GM10847 (cell line): Measurements from ENCODE around the gene AGXT2.

Experiments used
- POLR2A ChIP-seq: IDR thresholded peaks from 2 replicates; pipeline ENCODE4 v1.6.1; 2011; ENCODE audit not compliant: insufficient read length; ENCODE audit errors: extremely low read depth

Gene AGXT2

DNA sequence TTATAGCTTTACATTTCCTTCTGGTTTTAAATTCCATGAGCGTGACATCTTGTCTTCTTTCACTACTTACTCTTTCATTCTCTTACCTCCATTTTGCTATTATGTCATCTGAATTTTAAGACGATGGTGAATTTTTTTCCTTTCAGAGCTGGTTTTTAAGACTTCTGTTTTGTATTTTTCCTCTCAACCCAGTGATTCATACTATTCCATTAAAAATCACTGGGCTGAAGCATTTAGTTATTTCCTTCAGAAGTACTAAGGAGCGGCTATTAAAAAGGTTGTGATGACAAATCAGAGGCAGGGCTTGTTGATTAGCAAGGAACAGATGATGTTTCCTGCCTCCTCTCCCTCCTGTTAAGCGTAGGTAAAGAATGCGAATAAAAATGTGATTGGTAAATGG, 16.5 kb downstream of the AGXT2 start:
- no peak for TF ChIP-seq POLR2A

GRCh38 chr5:35030426-35031100, 17.2 kb downstream of the AGXT2 start:
- no peak for TF ChIP-seq POLR2A

GRCh38 chr5:35029333-35029732, 18.4 kb downstream of the AGXT2 start:
- TF ChIP-seq POLR2A: no peak

DNA sequence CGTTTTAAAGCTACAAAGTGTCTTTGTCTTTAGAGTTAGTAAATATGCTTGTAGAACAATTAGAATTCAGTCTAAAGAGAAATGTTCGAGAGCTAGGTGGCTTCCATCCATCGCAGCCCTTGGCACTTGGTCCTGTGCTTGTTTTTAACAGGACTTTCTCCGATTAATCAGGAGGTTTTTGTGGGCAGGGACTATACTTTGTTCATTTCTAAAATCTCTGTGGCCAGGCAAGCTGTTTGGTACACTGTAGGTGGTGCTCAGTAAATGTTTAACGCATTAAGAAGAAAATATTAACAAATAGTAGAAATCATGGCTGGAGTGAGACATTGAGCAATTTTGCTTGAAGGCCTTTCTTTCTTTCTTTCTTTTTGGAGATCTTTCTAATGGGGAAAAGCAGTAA, 20.8 kb downstream of the AGXT2 start:
- no peak for TF ChIP-seq POLR2A

GRCh38 chr5:35026280-35026840, 21.4 kb downstream of the AGXT2 start:
- no peak for TF ChIP-seq POLR2A

- no peak for TF ChIP-seq POLR2A
Observed at GRCh38 chr5:35024911-35025510, 22.7 kb downstream of the AGXT2 start.

GRCh38 chr5:35023391-35024178, 24.2 kb downstream of the AGXT2 start:
- TF ChIP-seq POLR2A: no peak

GRCh38 chr5:35016174-35017051, 31.3 kb downstream of the AGXT2 start:
- TF ChIP-seq POLR2A: no peak

DNA sequence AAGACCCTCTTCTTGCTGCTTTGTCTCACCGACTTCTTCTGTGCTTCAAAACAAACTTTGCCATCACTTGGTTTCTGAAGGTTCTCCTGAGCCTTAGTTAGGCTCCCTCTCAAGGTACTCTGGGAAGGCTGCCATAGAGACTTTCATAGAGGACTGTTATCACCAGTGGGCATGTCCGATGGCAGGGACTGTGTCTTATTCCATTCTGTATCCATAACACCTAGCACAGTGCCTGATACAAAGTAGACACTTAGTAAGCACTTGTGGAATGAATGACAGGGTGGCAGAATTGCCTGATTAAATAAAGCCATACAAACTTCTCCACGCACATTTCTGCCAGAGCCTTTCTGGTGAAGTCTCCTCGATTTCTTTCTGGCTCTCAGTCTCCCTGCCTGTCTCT, 32.7 kb downstream of the AGXT2 start:
- TF ChIP-seq POLR2A: no peak

GRCh38 chr5:35012796-35013195, 35.0 kb downstream of the AGXT2 start:
- TF ChIP-seq POLR2A: no peak

DNA sequence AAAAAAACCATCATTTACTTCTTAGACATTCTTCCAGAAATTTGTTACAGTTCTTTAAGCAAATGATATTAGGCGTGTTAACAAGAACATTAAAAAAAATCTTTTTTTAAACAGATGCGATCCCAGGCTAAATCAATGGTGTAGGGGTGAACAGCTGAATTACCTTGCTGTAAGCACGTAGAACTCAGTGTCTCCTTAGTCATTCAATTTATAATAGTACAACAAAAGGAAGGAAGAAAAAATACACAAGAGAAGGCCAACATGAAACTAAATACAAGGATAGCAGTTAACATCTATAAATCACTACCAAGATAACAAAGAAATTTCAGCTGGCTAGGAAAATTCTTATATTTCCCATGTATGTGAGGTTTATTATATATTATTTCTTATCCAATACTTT, 35.4 kb downstream of the AGXT2 start:
- no peak for TF ChIP-seq POLR2A

GRCh38 chr5:35010676-35011075, 37.1 kb downstream of the AGXT2 start:
- TF ChIP-seq POLR2A: no peak

DNA sequence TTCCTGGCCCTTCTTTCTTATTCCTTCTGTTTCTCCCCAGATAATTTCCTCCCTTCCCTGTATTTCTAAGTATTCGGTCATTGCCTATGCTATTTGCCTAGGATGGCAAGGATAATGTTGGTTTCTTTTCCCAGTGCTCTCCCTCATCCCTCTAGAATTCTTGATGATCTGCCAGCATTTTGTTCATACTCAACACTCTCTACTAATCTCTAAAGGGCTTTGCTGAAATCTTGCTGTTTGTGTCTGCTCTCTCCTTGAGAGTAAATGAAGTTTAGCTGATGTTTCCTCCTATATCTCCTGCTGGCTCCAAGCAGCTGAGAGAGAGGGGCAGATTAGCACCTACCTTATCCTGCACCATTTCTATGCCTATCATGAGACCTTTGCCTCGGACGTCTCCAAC, 38.1 kb downstream of the AGXT2 start:
- no peak for TF ChIP-seq POLR2A

DNA sequence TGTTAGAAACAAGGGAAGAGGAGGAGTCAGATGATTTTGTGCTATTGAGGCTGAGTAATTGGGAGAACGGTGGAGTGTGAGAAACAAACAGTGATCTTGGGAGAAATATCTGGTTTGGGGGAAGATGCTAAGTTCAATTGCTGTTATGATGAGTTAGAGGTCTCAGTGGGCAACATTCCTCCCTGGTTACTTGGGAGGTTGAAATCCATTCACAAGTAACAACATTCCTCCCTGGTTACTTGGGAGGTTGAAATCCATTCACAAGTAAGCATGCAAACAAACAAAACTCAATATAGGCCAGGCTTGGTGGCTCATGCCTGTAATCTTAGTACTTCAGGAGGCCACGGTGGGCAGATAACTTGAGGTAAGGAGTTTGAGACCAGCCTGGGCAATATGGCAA, 38.7 kb downstream of the AGXT2 start:
- TF ChIP-seq POLR2A: no peak

DNA sequence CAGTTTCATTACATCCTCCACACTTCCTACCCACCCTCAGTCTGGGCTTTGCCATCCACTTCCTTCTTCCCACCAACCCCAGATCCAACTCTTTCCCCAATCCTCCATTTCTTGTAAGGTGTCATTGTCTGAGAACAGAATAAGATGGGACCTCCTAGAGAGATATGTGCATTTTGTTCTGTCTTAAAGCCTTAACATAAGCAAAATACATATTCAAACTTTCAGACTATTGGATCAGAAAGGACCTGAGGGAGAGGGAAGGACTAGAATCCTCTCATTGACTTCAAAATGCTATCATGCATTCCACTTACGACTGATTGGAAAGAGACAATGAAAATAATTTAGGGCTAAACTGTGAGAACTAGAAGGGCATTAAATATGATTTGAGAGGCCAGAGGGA, 43.0 kb downstream of the AGXT2 start:
- TF ChIP-seq POLR2A: no peak

- no peak for TF ChIP-seq POLR2A
Observed at GRCh38 chr5:35004200-35004599, 43.5 kb downstream of the AGXT2 start.
